GM23338 (cell line): ENCODE results near the gene TMEM270. TPM values are rescaled to one million over a fixed set of nuclear protein-coding genes. Genes with fewer than 3 reads are reported as not detected.

Source experiments
- ATAC-seq: fragments of 200-7000 bp; cut with Tn5 transposase; 3 replicates; pipeline ENCODE4 v1.9.1; 2020
- DNase-seq: peaks from one replicate; pipeline ENCODE4 v3.0.0-alpha.2; 2015; ENCODE audit warnings: low spot score
- H2AFZ ChIP-seq: fragments of 200-600 bp; sonication (generic); 2 replicates; pipeline ENCODE4 v1.8.0; 2016; ENCODE audit warnings: antibody characterized with exemption, mild to moderate bottlenecking, moderate library complexity
- H3F3A ChIP-seq: fragments of 200-600 bp; sonication (generic); replicated peaks from 2 replicates; pipeline ENCODE4 v1.8.0; 2017; ENCODE audit warnings: antibody characterized with exemption, mixed run types, low read depth
- H3K27ac ChIP-seq: fragments of 200-600 bp; sonication (generic); 2 replicates; pipeline ENCODE4 v1.6.1; 2016; ENCODE audit warnings: low read depth
- H3K27me3 ChIP-seq: fragments of 200-600 bp; sonication (generic); 2 replicates; pipeline ENCODE4 v1.8.0; 2016; ENCODE audit warnings: mild to moderate bottlenecking, mixed run types, moderate library complexity; ENCODE audit not compliant: insufficient read depth
- H3K36me3 ChIP-seq: fragments of 200-600 bp; sonication (generic); 2 replicates; pipeline ENCODE4 v1.8.0; 2016; ENCODE audit warnings: mild to moderate bottlenecking; ENCODE audit not compliant: insufficient read depth
- H3K4me1 ChIP-seq: fragments of 200-600 bp; sonication (generic); 2 replicates; pipeline ENCODE4 v1.8.0; 2016; ENCODE audit warnings: mild to moderate bottlenecking, moderate library complexity; ENCODE audit not compliant: insufficient read depth
- H3K4me2 ChIP-seq: fragments of 200-600 bp; sonication (generic); 2 replicates; pipeline ENCODE4 v1.7.1; 2017; ENCODE audit warnings: mixed run types
- H3K4me3 ChIP-seq: fragments of 200-600 bp; sonication (generic); 2 replicates; pipeline ENCODE4 v1.6.1; 2016; ENCODE audit warnings: mixed run types
- H3K79me2 ChIP-seq: fragments of 200-600 bp; sonication (generic); replicated peaks from 2 replicates; pipeline ENCODE4 v1.8.0; 2017; ENCODE audit warnings: mild to moderate bottlenecking; ENCODE audit not compliant: insufficient read depth
- H3K9me2 ChIP-seq: fragments of 200-600 bp; sonication (generic); 2 replicates; pipeline ENCODE4 v1.8.0; 2017; ENCODE audit not compliant: insufficient read depth
- H4K20me1 ChIP-seq: fragments of 200-600 bp; sonication (generic); replicated peaks from 2 replicates; pipeline ENCODE4 v1.8.0; 2017; ENCODE audit warnings: mild to moderate bottlenecking; ENCODE audit not compliant: insufficient read depth
- H3K27ac Mint-ChIP-seq: 2 replicates; pipeline ENCODE4 v1.8.0; 2020; ENCODE audit warnings: inconsistent platforms, mild to moderate bottlenecking, moderate library complexity, mixed read lengths
- H3K27me3 Mint-ChIP-seq: 3 replicates; pipeline ENCODE4 v1.8.0; 2022; ENCODE audit warnings: low read depth, mild to moderate bottlenecking, moderate library complexity, mixed read lengths, inconsistent platforms; ENCODE audit not compliant: insufficient read depth, poor library complexity
- H3K36me3 Mint-ChIP-seq: 3 replicates; pipeline ENCODE4 v1.8.0; 2021; ENCODE audit warnings: low read depth, mild to moderate bottlenecking, inconsistent platforms, moderate library complexity, mixed read lengths
- H3K4me1 Mint-ChIP-seq: 3 replicates; pipeline ENCODE4 v1.8.0; 2020; ENCODE audit warnings: mild to moderate bottlenecking, inconsistent platforms, mixed read lengths
- H3K4me3 Mint-ChIP-seq: 3 replicates; pipeline ENCODE4 v1.8.0; 2021; ENCODE audit warnings: moderate library complexity, mild to moderate bottlenecking, inconsistent platforms, mixed read lengths
- H3K9me3 Mint-ChIP-seq: 3 replicates; pipeline ENCODE4 v1.8.0; 2020; ENCODE audit warnings: moderate library complexity, mild to moderate bottlenecking, inconsistent platforms, mixed read lengths
- CREB1 ChIP-seq: fragments of 250-450 bp; sonication (Bioruptor Pico); IDR thresholded peaks from 2 replicates; pipeline ENCODE4 v1.5.0; 2020; ENCODE audit warnings: low read depth, mild to moderate bottlenecking, moderate library complexity
- ETS1 ChIP-seq: IDR thresholded peaks from 2 replicates; pipeline ENCODE4 v1.6.1; 2016; ENCODE audit warnings: antibody characterized with exemption
- EZH2 ChIP-seq: fragments of 200-600 bp; sonication (generic); IDR thresholded peaks from one replicate; pipeline ENCODE4 v1.8.0; 2017; ENCODE audit warnings: antibody characterized with exemption, mild to moderate bottlenecking, low read depth; ENCODE audit not compliant: unreplicated experiment
- EZH2phosphoT487 ChIP-seq: fragments of 200-600 bp; sonication (generic); IDR thresholded peaks from one replicate; pipeline ENCODE4 v1.8.1; 2018; ENCODE audit warnings: antibody characterized with exemption; ENCODE audit not compliant: unreplicated experiment
- NANOG ChIP-seq: IDR thresholded peaks from 2 replicates; pipeline ENCODE4 v1.6.1; 2016; ENCODE audit warnings: antibody characterized with exemption, borderline replicate concordance
- POLR2AphosphoS5 ChIP-seq: IDR thresholded peaks from 2 replicates; pipeline ENCODE4 v1.6.1; 2016; ENCODE audit warnings: antibody characterized with exemption, low read depth
- REST ChIP-seq: IDR thresholded peaks from one replicate; pipeline ENCODE4 v1.6.1; 2018; ENCODE audit warnings: antibody characterized with exemption; ENCODE audit not compliant: unreplicated experiment
- STAT1 ChIP-seq: IDR thresholded peaks from one replicate; pipeline ENCODE4 v1.6.1; 2016; ENCODE audit warnings: antibody characterized with exemption; ENCODE audit not compliant: unreplicated experiment
- ZNF114 ChIP-seq: fragments of 250-450 bp; sonication (Bioruptor Pico); IDR thresholded peaks from 2 replicates; pipeline ENCODE4 v1.5.0; 2020; ENCODE audit warnings: mild to moderate bottlenecking, moderate library complexity
- ZNF331 ChIP-seq: fragments of 250-450 bp; sonication (Bioruptor Pico); IDR thresholded peaks from 2 replicates; pipeline ENCODE4 v1.5.0; 2020; ENCODE audit warnings: low read depth, mild to moderate bottlenecking, moderate library complexity
- long read RNA-seq: library from polyadenylated mRNA; unstranded; transcript quantifications from one replicate; pipeline ENCODE4 v2.0.0, GENCODE V29; 2020; ENCODE audit not compliant: unreplicated experiment
- polyA plus RNA-seq: library from polyadenylated mRNA; unstranded; fragments of >200 nt; fragmentation: Nextera tagmentation; extraction: Ambion mirVana; gene quantifications from 2 replicates; pipeline ENCODE4 v1.2.1, GENCODE V29; 2016
- total RNA-seq: library from RNA; depleted of rRNA; stranded (reverse); fragments of >200 nt; shearing (Covaris generic); gene quantifications from 2 replicates; pipeline ENCODE4 v1.2.3, GENCODE V29; 2014; rRNA removed
- TF ChIP-seq, protein P1 (sequence below), 2 experiments: fragments of 200-600 bp in 1 of 2; sonication (generic) in 1 of 2; conservative IDR thresholded peaks; 2 replicates each; pipeline versions ENCODE4 v1.5.1 to v1.6.1; 2016 to 2017; ENCODE audit warnings: antibody characterized with exemption in 2 of 2, low read depth in 2 of 2, mild to moderate bottlenecking in 2 of 2, moderate library complexity in 1 of 2
- TF ChIP-seq, protein P2 (sequence below): fragments of 250-450 bp; sonication (Bioruptor Pico); IDR thresholded peaks from 2 replicates; pipeline ENCODE4 v1.5.0; 2020; ENCODE audit warnings: mild to moderate bottlenecking, moderate library complexity

TMEM270 gene
- total RNA-seq = not detected in 2 replicates
- not detected in 2 replicates for polyA plus RNA-seq
- long read RNA-seq, partial matches to known transcripts = 0 of 1 reads
- long read RNA-seq, other reads (novel, unspliced or antisense) = 1 of 1 reads

DNA sequence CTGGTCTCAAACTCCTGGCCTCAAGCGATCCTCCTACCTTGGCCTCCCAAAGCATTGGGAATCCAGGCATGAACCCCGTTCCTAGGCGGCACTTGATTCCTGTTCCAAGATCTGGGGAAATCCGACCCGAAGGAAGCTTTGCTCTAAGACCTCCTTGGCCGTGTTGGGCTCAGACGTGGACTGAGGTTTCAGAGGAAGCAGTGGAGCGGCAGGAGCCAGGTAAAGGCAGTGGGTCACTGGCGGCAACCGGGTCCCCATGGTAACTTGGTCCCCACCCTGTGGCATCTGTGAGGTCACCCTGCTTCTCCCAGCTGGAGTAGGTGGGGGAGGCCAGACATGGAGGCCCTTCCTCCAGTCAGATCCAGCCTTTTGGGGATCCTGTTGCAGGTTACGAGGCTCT, at the start of gene TMEM270:
Gene TMEM270 (plus strand): TSS at position 301 of the 400 bp plus-strand sequence. CDS start 36 bp downstream, at position 337.
- H3K27ac ChIP-seq = no peak within 1 kb of the TSS
- TF ChIP-seq NANOG (no peak), EZH2 (no peak), EZH2phosphoT487 (no peak), REST (no peak), STAT1 (no peak), CREB1 (CRISPR knock-in tag) (no peak), ETS1 (no peak), ZNF114 (CRISPR knock-in tag) (no peak), POLR2AphosphoS5 (no peak), ZNF331 (CRISPR knock-in tag) (no peak)
- TF ChIP-seq, protein P1, sequence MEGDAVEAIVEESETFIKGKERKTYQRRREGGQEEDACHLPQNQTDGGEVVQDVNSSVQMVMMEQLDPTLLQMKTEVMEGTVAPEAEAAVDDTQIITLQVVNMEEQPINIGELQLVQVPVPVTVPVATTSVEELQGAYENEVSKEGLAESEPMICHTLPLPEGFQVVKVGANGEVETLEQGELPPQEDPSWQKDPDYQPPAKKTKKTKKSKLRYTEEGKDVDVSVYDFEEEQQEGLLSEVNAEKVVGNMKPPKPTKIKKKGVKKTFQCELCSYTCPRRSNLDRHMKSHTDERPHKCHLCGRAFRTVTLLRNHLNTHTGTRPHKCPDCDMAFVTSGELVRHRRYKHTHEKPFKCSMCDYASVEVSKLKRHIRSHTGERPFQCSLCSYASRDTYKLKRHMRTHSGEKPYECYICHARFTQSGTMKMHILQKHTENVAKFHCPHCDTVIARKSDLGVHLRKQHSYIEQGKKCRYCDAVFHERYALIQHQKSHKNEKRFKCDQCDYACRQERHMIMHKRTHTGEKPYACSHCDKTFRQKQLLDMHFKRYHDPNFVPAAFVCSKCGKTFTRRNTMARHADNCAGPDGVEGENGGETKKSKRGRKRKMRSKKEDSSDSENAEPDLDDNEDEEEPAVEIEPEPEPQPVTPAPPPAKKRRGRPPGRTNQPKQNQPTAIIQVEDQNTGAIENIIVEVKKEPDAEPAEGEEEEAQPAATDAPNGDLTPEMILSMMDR (conservative IDR thresholded peaks at IDR 0.05; ENCODE audit: low read depth in 2 of 2) = no peak
- TF ChIP-seq, protein P2, sequence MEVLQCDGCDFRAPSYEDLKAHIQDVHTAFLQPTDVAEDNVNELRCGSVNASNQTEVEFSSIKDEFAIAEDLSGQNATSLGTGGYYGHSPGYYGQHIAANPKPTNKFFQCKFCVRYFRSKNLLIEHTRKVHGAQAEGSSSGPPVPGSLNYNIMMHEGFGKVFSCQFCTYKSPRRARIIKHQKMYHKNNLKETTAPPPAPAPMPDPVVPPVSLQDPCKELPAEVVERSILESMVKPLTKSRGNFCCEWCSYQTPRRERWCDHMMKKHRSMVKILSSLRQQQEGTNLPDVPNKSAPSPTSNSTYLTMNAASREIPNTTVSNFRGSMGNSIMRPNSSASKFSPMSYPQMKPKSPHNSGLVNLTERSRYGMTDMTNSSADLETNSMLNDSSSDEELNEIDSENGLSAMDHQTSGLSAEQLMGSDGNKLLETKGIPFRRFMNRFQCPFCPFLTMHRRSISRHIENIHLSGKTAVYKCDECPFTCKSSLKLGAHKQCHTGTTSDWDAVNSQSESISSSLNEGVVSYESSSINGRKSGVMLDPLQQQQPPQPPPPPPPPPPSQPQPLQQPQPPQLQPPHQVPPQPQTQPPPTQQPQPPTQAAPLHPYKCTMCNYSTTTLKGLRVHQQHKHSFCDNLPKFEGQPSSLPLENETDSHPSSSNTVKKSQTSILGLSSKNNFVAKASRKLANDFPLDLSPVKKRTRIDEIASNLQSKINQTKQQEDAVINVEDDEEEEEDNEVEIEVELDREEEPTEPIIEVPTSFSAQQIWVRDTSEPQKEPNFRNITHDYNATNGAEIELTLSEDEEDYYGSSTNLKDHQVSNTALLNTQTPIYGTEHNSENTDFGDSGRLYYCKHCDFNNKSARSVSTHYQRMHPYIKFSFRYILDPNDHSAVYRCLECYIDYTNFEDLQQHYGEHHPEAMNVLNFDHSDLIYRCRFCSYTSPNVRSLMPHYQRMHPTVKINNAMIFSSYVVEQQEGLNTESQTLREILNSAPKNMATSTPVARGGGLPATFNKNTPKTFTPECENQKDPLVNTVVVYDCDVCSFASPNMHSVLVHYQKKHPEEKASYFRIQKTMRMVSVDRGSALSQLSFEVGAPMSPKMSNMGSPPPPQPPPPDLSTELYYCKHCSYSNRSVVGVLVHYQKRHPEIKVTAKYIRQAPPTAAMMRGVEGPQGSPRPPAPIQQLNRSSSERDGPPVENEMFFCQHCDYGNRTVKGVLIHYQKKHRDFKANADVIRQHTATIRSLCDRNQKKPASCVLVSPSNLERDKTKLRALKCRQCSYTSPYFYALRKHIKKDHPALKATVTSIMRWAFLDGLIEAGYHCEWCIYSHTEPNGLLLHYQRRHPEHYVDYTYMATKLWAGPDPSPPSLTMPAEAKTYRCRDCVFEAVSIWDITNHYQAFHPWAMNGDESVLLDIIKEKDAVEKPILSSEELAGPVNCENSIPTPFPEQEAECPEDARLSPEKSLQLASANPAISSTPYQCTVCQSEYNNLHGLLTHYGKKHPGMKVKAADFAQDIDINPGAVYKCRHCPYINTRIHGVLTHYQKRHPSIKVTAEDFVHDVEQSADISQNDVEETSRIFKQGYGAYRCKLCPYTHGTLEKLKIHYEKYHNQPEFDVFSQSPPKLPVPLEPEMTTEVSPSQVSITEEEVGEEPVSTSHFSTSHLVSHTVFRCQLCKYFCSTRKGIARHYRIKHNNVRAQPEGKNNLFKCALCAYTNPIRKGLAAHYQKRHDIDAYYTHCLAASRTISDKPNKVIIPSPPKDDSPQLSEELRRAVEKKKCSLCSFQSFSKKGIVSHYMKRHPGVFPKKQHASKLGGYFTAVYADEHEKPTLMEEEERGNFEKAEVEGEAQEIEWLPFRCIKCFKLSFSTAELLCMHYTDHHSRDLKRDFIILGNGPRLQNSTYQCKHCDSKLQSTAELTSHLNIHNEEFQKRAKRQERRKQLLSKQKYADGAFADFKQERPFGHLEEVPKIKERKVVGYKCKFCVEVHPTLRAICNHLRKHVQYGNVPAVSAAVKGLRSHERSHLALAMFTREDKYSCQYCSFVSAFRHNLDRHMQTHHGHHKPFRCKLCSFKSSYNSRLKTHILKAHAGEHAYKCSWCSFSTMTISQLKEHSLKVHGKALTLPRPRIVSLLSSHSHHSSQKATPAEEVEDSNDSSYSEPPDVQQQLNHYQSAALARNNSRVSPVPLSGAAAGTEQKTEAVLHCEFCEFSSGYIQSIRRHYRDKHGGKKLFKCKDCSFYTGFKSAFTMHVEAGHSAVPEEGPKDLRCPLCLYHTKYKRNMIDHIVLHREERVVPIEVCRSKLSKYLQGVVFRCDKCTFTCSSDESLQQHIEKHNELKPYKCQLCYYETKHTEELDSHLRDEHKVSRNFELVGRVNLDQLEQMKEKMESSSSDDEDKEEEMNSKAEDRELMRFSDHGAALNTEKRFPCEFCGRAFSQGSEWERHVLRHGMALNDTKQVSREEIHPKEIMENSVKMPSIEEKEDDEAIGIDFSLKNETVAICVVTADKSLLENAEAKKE (CRISPR knock-in tag) = no peak
- Mint-ChIP-seq H3K4me3 (no peak within 1 kb of the TSS), H3K36me3 (no peaks in the 10 kb centered on the region), H3K27me3 (peaks cover 13% of the 10 kb centered on the region), H3K27ac (no peak within 1 kb of the TSS), H3K9me3 (peaks cover 3% of the 10 kb centered on the region), H3K4me1 (no peaks in the 10 kb centered on the region; the same call in 2 of the 3 replicates)
- H3K4me1 ChIP-seq = no peaks in the 10 kb centered on the region
- H3K27me3 ChIP-seq = no peaks in the 10 kb centered on the region
- no peak within 1 kb of the TSS for H2AFZ ChIP-seq
- H3K36me3 ChIP-seq = no peaks in the 10 kb centered on the region
- no peaks in the 10 kb centered on the region for H3K79me2 ChIP-seq
- ATAC-seq = no peak
- H3F3A ChIP-seq = no peaks in the 10 kb centered on the region
- H3K4me2 ChIP-seq = no peak within 1 kb of the TSS
- no peak for DNase-seq
- H4K20me1 ChIP-seq = no peaks in the 10 kb centered on the region
- no peak within 1 kb of the TSS for H3K4me3 ChIP-seq
- H3K9me2 ChIP-seq = no peaks in the 10 kb centered on the region
